Right lobe of liver (tissue), 4 donors: ENCODE measurements around the gene CCDC70.

Source experiments
- CTCF ChIP-seq, 4 donors: fragments of 200-600 bp in 3 of 4; fragments of 450-650 bp in 1 of 4; IDR thresholded peaks; one replicate each; pipeline versions ENCODE4 v1.5.1 to v1.8.0; 2016 to 2022; ENCODE audit warnings: antibody characterized with exemption in 4 of 4, mild to moderate bottlenecking in 2 of 4
- POLR2A ChIP-seq: fragments of 450-650 bp; IDR thresholded peaks from one replicate; pipeline ENCODE4 v1.6.1; 2017; ENCODE audit warnings: antibody characterized with exemption, mild to moderate bottlenecking
- donor health status: DM: no; HTN: no; CAD: no.
- donor health status: DM: no; HTN: no; CAD: no.
- donor health status: DM: no; HTN: yes; CAD: no.

GRCh38 chr13:51892657-51893056, 30.9 kb downstream of the CCDC70 start:
- TF ChIP-seq POLR2A (no peak), CTCF (IDR thresholded peaks at IDR 0.05) (no peak)
